ENCODE data around the gene OBP2A.

DNA sequence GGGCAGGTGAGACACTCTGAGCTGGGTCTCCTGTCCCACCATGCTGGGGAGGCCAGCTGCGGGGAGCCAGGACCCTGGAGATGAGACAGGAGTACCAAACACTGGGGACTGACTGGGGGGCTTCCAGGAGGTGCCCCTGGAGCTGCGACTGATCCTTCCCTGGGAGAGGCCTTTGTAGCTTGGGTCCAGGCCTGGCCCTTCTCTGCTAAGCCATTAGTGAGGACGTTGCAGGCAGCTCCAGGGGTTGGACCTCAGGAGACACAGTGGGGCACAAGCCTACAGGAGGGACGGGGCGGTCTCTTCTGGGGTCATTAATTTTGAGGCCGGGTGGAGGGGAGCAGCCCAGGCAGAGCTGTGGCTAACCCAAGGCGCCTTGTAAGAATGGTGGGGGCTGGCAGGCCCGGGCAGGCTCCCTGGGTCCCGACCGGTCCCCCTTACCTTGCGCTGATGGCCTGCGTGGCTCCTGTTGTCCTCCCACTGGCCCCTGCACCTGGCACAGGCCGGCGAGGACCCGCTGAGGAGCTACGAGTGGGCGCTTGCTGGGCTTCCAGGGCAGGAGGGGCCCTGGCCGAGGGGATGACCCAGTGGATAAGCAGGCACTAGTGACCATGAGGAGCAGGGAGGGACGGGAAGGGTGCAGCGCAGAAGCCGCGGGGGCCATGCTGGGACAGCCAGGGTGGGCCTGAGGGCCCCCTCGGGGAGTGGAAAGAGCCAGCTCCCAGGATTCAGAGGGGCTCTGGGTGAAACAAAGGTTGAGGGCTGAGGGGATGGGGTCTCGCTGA is 40.3 kb upstream of the OBP2A start:
- TF ChIP-seq EZH2 (IDR thresholded peaks at IDR 0.05) (no peak), POLR2AphosphoS5 (IDR thresholded peaks at IDR 0.05; ENCODE audit: borderline replicate concordance, low read depth, low read length) (no peak)

Data from SK-N-MC (cell line).